ENCODE data around the gene CD83.

The CD83 gene

GRCh38 chr6:14126191-14126590 is 8.6 kb downstream of the CD83 start:
- no peak for DNase-seq

DNA sequence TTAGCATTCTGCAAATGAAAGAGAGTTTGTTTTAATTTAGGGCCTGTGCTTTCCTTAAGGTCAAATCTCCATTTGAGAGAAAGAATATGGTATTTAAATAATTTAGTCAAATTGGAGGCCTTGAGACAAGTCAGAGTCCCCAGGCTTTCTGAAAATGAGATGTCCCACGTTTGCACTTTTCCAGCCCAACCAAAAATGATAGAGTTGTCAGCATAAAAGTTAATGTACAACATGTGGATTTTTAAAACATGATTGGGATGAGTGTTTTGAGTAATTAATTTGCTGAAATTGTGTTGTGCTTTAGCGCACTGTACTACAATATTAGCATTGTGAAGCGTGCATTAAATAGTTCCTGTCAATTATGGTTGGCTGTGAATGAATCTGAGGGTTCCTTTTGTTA is 10.0 kb downstream of the CD83 start:
- no peak for DNase-seq

GRCh38 chr6:14128012-14128411 is 10.4 kb downstream of the CD83 start:
- DNase-seq = no peak

DNA sequence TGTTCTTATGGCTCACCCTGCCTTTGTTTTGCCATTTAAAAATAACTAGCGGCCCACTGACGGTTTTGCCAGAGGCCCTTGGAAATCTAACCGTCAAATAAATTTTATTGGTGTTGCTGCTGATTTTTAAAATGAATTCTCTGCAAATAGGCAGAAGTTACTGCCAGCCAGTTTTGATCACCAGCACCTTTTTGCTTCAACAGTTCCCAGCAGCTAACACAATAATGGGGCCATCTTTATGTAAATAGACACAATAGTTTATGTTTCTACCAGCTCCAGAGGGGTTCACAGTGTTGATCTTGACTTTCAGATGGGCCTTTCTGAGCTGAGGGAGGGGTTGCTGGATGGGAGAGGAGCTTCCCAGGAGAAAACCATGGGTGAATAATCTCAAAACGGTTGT is 11.2 kb downstream of the CD83 start:
- DNase-seq = no peak

DNA sequence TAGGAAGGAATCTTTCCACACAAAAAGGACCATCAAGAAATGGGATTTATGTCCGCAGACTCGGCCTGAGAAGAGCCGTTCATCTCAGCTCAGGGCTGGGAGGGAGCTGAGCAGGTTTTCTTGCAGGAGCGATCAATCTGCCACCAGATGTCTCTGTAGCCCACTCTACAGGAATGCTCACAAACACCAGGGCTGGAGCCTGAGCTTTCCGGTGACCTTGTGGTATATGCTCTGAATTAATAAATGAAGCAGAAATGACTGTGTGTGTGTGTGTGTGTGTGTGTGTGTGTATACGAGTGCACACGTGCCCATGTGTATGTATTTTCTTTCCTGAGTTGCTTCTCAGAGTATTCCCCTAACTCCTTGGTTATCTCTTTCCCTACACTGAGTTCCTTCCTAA is 12.0 kb downstream of the CD83 start:
- peak in 1 of 4 experiments; percentile 8 for DNase-seq

DNA sequence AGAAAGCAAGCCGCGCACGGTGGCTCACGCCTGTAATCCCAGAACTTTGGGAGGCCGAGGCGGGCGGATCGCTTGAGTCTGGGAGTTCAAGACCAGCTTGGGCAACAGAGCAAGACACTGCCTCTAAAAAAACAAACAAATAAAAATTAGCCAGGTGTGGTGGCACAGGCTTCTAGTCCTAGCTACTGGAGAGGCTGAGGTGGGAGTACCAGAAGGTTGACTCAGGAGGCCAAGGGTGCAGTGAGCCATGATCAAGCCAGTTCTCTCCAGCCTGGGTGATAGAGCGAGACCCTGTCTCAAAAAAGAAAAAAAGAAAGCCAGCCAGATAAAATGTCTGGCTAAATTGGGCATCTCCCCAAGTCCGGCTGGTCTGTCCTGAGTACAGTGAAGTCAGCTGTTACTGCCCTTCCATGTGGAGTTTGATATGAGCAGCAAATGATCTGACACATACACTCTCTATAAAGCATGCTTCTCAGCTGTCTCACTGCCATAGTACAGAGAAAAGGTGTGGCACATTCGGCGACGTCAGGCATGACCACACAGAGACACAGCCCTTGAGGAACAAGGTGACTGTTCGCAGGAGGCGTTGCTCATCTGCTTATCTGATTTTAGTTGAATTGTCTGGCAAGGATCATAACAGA is 13.0 kb downstream of the CD83 start:
- DNase-seq = no peak

GRCh38 chr6:14131579-14131978 is 14.0 kb downstream of the CD83 start:
- no peak for DNase-seq

DNA sequence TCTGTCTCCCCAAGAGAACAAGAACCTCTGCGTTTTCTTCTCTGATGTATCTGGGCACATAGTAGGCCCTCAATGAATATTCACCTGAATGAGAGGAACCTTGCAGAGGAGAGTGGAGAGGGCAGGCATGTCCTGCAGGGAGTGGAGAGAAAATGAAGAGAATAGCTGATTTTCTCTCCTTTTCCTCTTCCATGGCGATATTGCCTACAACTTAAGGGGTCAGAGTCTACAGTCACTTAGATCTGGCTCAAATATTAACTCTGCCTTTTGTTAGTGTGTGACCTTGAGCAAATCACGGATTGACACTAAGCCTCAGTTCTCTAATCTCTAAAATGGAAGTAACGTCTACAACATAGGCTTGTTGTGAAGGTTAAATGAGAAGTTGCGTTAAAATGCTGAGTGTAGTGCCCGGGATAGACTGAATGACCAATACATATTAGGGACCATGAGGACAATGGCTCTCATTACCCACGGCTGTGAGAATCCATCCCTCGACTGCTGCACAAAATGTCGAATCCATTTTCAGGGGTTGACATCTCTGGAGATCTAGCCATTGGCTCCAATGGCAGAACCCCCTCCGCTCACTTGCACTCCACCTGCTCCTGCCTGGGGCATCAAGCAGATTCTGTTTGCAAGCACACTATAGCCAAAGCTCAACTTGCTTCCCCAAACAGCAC is 14.8 kb downstream of the CD83 start:
- DNase-seq = no peak

DNA sequence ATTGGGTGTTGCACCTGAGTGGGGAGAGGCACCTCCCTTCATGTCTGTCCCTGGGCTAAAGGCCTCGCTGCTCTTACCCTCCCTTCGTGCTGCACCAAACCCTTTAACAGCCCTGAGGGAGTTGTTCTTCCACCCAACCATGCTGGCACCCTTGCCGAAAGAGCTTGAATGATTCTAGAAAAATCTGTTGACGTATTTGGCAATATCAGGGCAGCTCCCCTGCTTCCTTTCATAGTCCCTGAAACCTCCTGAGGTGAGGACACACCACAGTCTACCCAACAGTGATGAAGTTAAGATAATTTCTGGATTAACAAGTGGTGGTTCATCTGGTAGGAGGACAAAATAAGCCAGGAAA is 15.3 kb downstream of the CD83 start:
- no peak for DNase-seq

DNA sequence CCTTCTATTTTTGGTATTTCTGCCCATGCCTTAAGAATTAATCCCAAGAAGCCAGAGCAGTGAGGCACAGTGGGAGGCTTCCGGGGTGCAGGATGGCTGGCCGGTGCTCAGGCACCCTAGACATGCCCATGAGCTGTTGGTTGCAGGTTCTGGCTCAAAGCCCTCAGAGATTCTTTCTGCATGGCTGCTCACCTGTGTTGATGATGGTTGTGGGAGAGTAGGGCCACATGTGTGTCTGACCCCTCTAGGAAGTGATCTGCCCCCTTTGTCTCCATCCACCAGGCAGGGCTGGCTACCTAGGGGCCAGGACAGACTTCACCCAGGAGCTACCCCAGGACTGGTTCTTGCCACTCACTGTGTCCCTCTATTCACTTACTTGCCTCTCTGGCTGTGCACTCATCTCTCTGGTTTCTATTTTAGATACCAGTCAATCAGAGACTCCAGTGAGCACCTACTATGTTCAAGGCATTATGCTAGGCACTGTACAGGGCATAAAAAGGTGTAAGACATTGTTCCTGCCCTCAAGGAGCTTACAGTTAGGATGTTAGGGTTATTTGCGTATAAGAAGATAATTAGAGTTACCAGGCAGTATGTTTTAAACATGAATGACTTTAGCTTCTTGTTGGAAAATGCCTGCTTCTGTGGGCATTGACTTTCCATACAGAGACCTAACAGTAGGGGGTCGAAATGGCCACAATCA is 16.8 kb downstream of the CD83 start:
- no peak for DNase-seq

DNA sequence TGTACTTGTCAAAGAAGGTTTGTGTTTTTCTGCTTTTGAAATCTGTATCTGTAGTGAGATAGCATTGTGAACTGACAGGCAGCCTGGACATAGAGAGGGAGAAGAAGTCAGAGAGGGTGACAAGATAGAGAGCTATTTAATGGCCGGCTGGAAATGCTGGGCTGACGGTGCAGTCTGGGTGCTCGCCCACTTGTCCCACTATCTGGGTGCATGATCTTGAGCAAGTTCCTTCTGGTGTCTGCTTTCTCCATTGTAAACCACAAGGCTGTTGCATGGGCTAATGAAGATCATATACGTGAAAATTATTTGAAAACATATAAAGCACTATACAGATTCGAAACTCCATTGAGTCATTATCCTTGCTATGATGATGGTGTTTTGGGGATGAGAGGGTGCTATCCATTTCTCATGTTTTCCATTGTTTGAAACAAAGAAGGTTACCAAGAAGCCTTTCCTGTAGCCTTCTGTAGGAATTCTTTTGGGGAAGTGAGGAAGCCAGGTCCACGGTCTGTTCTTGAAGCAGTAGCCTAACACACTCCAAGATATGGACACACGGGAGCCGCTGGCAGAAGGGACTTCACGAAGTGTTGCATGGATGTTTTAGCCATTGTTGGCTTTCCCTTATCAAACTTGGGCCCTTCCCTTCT is 18.4 kb downstream of the CD83 start:
- DNase-seq = no peak

GRCh38 chr6:14138701-14139215 is 21.2 kb downstream of the CD83 start:
- no peak for DNase-seq

DNA sequence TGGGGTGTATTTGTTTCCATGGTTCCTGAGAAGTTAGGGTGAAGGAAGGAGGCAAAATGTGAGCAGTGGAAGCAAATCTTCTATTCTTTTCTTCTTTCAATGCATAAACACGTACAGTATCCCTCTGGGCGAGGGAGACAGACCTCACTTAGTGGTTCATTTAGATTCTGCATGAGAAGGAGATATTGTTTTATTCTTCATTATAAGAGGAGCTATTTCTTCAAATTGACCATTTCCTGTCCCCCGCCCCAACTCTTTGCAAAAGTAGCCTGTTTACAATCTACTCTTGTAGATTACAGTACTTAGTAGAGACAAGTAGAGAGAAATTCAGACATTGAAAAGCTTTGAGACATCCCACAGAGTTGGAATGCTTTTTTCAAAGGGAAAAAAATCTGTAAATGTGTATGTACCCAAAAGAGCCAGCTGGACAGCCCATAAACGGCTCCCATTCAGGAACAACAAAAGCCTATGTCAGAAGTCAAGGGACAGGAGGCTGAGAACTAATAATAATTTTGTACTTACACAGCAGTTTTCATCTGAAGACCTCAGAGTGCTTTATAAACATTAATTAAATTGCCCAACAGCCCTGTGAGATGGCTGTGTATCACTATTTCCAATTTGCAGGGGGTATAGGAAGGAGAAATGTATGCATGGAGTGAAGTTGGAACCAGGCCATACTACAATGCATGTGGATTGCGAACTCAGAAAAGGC is 23.9 kb downstream of the CD83 start:
- DNase-seq = no peak

GRCh38 chr6:14142063-14142450 is 24.5 kb downstream of the CD83 start:
- DNase-seq = no peak

DNA sequence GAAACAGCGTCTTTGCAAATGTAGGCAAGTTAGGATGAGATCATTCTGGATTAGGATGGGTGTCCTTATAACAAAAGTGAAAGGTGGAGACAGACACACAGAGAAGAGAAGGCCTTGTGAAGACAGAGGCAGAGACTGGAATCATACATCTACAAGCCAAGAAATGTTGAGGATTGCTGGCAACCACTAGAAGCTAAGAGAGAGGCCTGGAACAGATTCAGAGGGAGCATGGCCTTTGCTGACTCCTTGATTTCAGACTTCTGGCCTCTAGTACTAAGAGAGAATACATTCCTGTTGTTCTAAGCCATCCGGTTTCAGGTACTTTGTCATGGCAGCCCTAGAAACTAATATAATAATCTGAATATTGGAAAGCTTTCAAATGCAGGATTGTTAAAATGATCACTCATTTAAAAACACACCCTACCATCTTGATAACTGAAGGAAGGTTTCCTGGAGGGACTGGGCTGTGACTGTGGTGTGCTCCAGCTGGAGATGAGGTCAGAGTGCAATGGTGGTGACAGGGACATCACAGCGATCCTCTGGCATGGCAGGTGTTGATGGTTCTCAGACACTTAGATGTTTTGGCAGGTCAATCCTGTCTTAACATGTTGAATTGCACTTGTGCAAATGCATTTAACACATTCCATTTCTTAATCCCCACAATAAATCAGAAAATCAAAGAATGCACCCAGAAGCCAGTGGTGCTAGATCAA is 25.1 kb downstream of the CD83 start:
- no peak for DNase-seq

DNA sequence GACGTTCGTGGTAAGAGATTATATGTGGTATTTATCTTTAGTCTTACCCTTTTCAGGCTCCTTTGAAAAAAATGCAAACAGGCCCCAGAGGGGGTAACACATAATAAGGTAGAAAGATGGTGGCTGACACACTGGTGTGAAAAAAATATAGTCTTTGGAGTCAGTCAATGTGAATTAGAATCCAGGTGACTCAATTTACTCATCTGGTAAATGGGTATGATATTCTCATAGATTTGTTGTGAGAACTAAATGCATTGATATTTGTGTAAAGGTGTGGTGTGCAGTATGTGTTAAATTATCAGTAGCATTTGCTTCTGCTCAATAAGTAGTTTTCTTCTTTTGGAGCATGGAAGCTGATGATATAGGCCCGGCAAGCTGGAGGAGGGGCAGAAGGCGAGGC is 25.7 kb downstream of the CD83 start:
- no peak for DNase-seq

DNA sequence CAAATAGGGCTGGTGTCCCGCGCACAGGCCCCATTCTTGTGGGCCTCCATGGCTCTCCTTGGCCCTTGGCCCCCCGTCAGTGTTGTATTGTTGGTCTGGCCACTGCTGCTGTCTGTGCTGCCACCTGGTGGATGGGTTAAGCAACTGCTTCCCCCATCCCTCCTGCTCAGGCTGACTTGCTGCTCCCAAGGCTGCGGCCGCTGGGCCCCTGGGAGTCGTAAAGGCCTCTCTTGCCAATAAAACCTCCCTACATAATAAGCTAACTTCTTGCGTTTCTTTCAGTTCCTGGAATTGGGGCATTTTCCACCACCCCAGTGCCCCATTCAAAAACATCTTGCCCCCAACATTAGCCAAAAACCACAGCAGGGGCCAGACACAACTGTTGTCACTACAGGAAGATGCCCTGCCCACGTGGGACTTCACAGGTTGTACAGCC is 27.1 kb downstream of the CD83 start:
- DNase-seq = peak; percentile 13 to 55 (median 30)

GRCh38 chr6:14146506-14147096 is 29.0 kb downstream of the CD83 start:
- no peak for DNase-seq

DNA sequence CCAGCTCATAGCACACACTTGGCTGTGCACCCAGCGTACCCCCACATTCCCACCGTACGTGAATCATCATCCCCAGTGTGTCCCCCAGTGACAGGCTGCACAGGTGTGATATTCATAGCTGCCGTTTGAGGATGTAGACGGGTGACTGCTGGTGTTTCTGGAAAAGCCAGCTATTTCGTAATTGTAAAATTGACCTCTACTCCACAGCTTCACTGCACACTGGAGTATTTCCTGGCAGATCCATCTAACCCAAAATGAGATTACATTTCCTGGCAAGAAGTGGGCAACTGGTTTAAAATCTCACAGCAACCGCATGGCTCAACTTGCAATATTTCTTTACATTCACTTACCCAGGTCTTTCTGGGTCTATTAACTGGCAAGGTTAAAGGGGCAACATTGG is 30.3 kb downstream of the CD83 start:
- no peak for DNase-seq

DNA sequence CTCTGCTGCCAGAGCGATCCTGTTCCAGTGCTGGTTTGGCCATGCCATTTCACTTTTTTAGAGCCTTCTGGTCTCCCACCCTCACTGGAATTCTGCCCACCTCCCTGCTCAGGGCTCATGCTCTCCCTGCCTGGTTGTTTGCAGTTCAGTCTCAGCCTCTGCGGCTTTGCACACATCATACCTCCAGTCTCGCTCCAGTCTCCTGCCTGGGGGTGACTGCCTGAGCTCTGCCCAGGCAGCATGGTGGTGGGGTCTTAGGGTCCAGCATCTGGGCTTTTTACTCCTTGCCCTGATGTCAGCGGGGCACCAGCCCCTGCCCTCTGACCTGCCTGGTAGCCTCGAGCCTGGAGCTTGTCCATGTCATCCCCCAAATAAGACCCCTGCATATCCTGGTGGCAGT is 30.9 kb downstream of the CD83 start:
- no peak for DNase-seq

- no peak for DNase-seq
Observed at GRCh38 chr6:14149053-14149738, 31.6 kb downstream of the CD83 start.

Measured in activated naive CD4-positive, alpha-beta T cell (primary cell).